Measurements from ENCODE around the gene SLC30A5. TPM values are rescaled to one million over a fixed set of nuclear protein-coding genes. Genes with fewer than 3 reads are reported as not detected.
"Not testable (repeated sequence)": the region's sequence is repeated elsewhere in the genome, so short reads cannot be mapped to it uniquely, and the experiment has no call there.

SLC30A5 gene
- total RNA-seq, 1 experiment from 2014 or later = 62.6 TPM

GRCh38 chr5:69091771-69092170 is 2.0 kb upstream of the SLC30A5 start:
- in situ Hi-C loops (cut with HindIII; ENCODE audit: low pct_unique_long_range_greater_than_20kb, low sequenced_read_pairs) = no loop called here
- no peak for DNase-seq (ENCODE audit: low read depth)

GRCh38 chr5:69092969-69093368 is 845 bp upstream of the SLC30A5 start:
- DNase-seq (ENCODE audit: low read depth) = no peak
- in situ Hi-C loops (cut with HindIII; ENCODE audit: low pct_unique_long_range_greater_than_20kb, low sequenced_read_pairs) = no loop called here

- in situ Hi-C loops (cut with HindIII; ENCODE audit: low pct_unique_long_range_greater_than_20kb, low sequenced_read_pairs) = no loop called here
- no peak for DNase-seq (ENCODE audit: low read depth)
Measured at GRCh38 chr5:69099302-69099701, 5.5 kb downstream of the SLC30A5 start.

GRCh38 chr5:69103521-69103920 is 9.7 kb downstream of the SLC30A5 start:
- DNase-seq (ENCODE audit: low read depth) = no peak
- in situ Hi-C loops (cut with HindIII; ENCODE audit: low pct_unique_long_range_greater_than_20kb, low sequenced_read_pairs) = no loop called here

GRCh38 chr5:69105996-69106906 is 12.4 kb downstream of the SLC30A5 start:
- in situ Hi-C loops (cut with HindIII; ENCODE audit: low pct_unique_long_range_greater_than_20kb, low sequenced_read_pairs) = no loop called here
- DNase-seq (ENCODE audit: low read depth) = no peak

- in situ Hi-C loops (cut with HindIII; ENCODE audit: low pct_unique_long_range_greater_than_20kb, low sequenced_read_pairs) = not testable (repeated sequence)
Measured at GRCh38 chr5:69108367-69108766, 14.6 kb downstream of the SLC30A5 start.

GRCh38 chr5:69113851-69114250 is 20.0 kb downstream of the SLC30A5 start:
- DNase-seq (ENCODE audit: low read depth) = no peak
- in situ Hi-C loops (cut with HindIII; ENCODE audit: low pct_unique_long_range_greater_than_20kb, low sequenced_read_pairs) = no loop called here

More at GRCh38 chr5:69108367-69108766, 14.6 kb downstream of the SLC30A5 start:
- DNase-seq (ENCODE audit: low read depth) = not testable (repeated sequence)

- no peak for DNase-seq (ENCODE audit: low read depth)
- in situ Hi-C loops (cut with HindIII; ENCODE audit: low pct_unique_long_range_greater_than_20kb, low sequenced_read_pairs) = no loop called here
Measured at GRCh38 chr5:69115526-69115925, 21.7 kb downstream of the SLC30A5 start.

- in situ Hi-C loops (cut with HindIII; ENCODE audit: low pct_unique_long_range_greater_than_20kb, low sequenced_read_pairs) = no loop called here
- peak; percentile 29 for DNase-seq (ENCODE audit: low read depth)
Measured at GRCh38 chr5:69129413-69129812, 35.6 kb downstream of the SLC30A5 start.

GRCh38 chr5:69130241-69130640 is 36.4 kb downstream of the SLC30A5 start:
- in situ Hi-C loops (cut with HindIII; ENCODE audit: low pct_unique_long_range_greater_than_20kb, low sequenced_read_pairs) = no loop called here
- no peak for DNase-seq (ENCODE audit: low read depth)

GRCh38 chr5:69131304-69131703 is 37.5 kb downstream of the SLC30A5 start:
- in situ Hi-C loops (cut with HindIII; ENCODE audit: low pct_unique_long_range_greater_than_20kb, low sequenced_read_pairs) = no loop called here
- DNase-seq (ENCODE audit: low read depth) = no peak

- in situ Hi-C loops (cut with HindIII; ENCODE audit: low pct_unique_long_range_greater_than_20kb, low sequenced_read_pairs) = no loop called here
- DNase-seq (ENCODE audit: low read depth) = no peak
Measured at GRCh38 chr5:69134126-69134525, 40.3 kb downstream of the SLC30A5 start.

GRCh38 chr5:69136293-69136692 is 42.5 kb downstream of the SLC30A5 start:
- in situ Hi-C loops (cut with HindIII; ENCODE audit: low pct_unique_long_range_greater_than_20kb, low sequenced_read_pairs) = no loop called here

GRCh38 chr5:69137208-69137607 is 43.4 kb downstream of the SLC30A5 start:
- in situ Hi-C loops (cut with HindIII; ENCODE audit: low pct_unique_long_range_greater_than_20kb, low sequenced_read_pairs); DNase-seq (ENCODE audit: low read depth): not testable (repeated sequence)

More at GRCh38 chr5:69136293-69136692, 42.5 kb downstream of the SLC30A5 start:
- no peak for DNase-seq (ENCODE audit: low read depth)

GRCh38 chr5:69137807-69138206 is 44.0 kb downstream of the SLC30A5 start:
- in situ Hi-C loops (cut with HindIII; ENCODE audit: low pct_unique_long_range_greater_than_20kb, low sequenced_read_pairs) = no loop called here

GRCh38 chr5:69138766-69139165 is 45.0 kb downstream of the SLC30A5 start:
- in situ Hi-C loops (cut with HindIII; ENCODE audit: low pct_unique_long_range_greater_than_20kb, low sequenced_read_pairs) = no loop called here

More at GRCh38 chr5:69137807-69138206, 44.0 kb downstream of the SLC30A5 start:
- no peak for DNase-seq (ENCODE audit: low read depth)

GRCh38 chr5:69140239-69140638 is 46.4 kb downstream of the SLC30A5 start:
- DNase-seq (ENCODE audit: low read depth); in situ Hi-C loops (cut with HindIII; ENCODE audit: low pct_unique_long_range_greater_than_20kb, low sequenced_read_pairs): not testable (repeated sequence)

More at GRCh38 chr5:69138766-69139165, 45.0 kb downstream of the SLC30A5 start:
- no peak for DNase-seq (ENCODE audit: low read depth)

GRCh38 chr5:69140827-69141226 is 47.0 kb downstream of the SLC30A5 start:
- DNase-seq (ENCODE audit: low read depth) = no peak
- in situ Hi-C loops (cut with HindIII; ENCODE audit: low pct_unique_long_range_greater_than_20kb, low sequenced_read_pairs) = no loop called here

GRCh38 chr5:69148576-69148975 is 54.8 kb downstream of the SLC30A5 start:
- in situ Hi-C loops (cut with HindIII; ENCODE audit: low pct_unique_long_range_greater_than_20kb, low sequenced_read_pairs); DNase-seq (ENCODE audit: low read depth): not testable (repeated sequence)
